H1 (cell line): Measurements from ENCODE around the gene CCDC9B. TPM values are rescaled to one million over a fixed set of nuclear protein-coding genes. Genes with fewer than 3 reads are reported as not detected.
A peak's percentile ranks its signal among the peaks of the same experiment; 100 is the strongest.

ENCODE experiments used
- CTCF ChIA-PET: fragments of 300-600 bp; sonication (Branson Sonifier 250); formaldehyde crosslinking; loops from one replicate; lab custom pipeline; 2021; ENCODE audit not compliant: partially characterized antibody; lab: Charles Lee
- POLR2A ChIA-PET: fragments of 300-600 bp; sonication (Branson Sonifier 250); formaldehyde crosslinking; loops from one replicate; lab custom pipeline; 2021; ENCODE audit warnings: inconsistent platforms; ENCODE audit not compliant: partially characterized antibody; lab: Charles Lee
- DNase-seq, 2 experiments: peaks; one replicate each; pipeline versions ENCODE4 v3.0.0 to v3.0.0-alpha.2; 2010 to 2022; ENCODE audit warnings: low spot score in 2 of 2, low read depth in 1 of 2, mixed read lengths in 1 of 2
- FAIRE-seq: peaks from 2 replicates; lab custom pipeline; 2011; peaks lifted over from hg19 to GRCh38; lab: Jason Lieb, UNC
- H2AFZ ChIP-seq: 2 replicates; pipeline ENCODE4 v1.8.1; 2012; ENCODE audit warnings: low read length, inconsistent platforms
- H2AK5ac ChIP-seq: 2 replicates; pipeline ENCODE4 v1.6.1; 2013; ENCODE audit warnings: low read depth, low read length
- H2BK120ac ChIP-seq: replicated peaks from 2 replicates; pipeline ENCODE3; 2013; ENCODE audit warnings: low read depth, low read length, inconsistent platforms
- H2BK12ac ChIP-seq: 2 replicates; pipeline ENCODE4 v1.6.1; 2013; ENCODE audit warnings: low read depth, low read length
- H2BK15ac ChIP-seq: 2 replicates; pipeline ENCODE4 v1.6.1; 2013; ENCODE audit warnings: low read length
- H2BK20ac ChIP-seq: 2 replicates; pipeline ENCODE4 v1.6.1; 2013; ENCODE audit warnings: low read length
- H2BK5ac ChIP-seq: 2 replicates; pipeline ENCODE4 v1.6.1; 2013; ENCODE audit warnings: low read depth, low read length
- H3K14ac ChIP-seq: 2 replicates; pipeline ENCODE4 v1.6.1; 2013; ENCODE audit warnings: inconsistent platforms; ENCODE audit not compliant: insufficient read length
- H3K18ac ChIP-seq: 2 replicates; pipeline ENCODE4 v1.6.1; 2013; ENCODE audit warnings: low read length; ENCODE audit errors: extremely low read depth
- H3K23ac ChIP-seq: 2 replicates; pipeline ENCODE4 v1.6.1; 2013; ENCODE audit warnings: inconsistent platforms; ENCODE audit not compliant: insufficient read length
- H3K23me2 ChIP-seq: 2 replicates; pipeline ENCODE4 v1.6.1; 2013; ENCODE audit warnings: low read depth, low read length
- H3K27ac ChIP-seq: 2 replicates; pipeline ENCODE4 v1.6.1; 2011; ENCODE audit warnings: low read depth, low read length, inconsistent platforms
- H3K27me3 ChIP-seq, 4 experiments: replicated peaks in 1 of 4; 1 replicate in 1 of 4; 2 replicates in 3 of 4; pipeline versions ENCODE4 v1.6.1 to v1.8.1; 2011 to 2013; ENCODE audit warnings: low read length in 3 of 4, mild to moderate bottlenecking in 3 of 4, inconsistent platforms in 2 of 4, mixed read lengths in 2 of 4, moderate library complexity in 1 of 4; ENCODE audit not compliant: control insufficient read depth in 3 of 4, insufficient read depth in 3 of 4; ENCODE audit errors: extremely low read depth in 1 of 4
- H3K36me3 ChIP-seq, 4 experiments: 2 replicates each; pipeline versions ENCODE4 v1.6.1 to v1.8.1; 2011 to 2013; ENCODE audit warnings: mild to moderate bottlenecking in 4 of 4, low read length in 3 of 4, moderate library complexity in 2 of 4, control low read depth in 1 of 4, inconsistent platforms in 1 of 4; ENCODE audit not compliant: insufficient read depth in 4 of 4, control insufficient read depth in 2 of 4
- H3K4ac ChIP-seq: replicated peaks from 2 replicates; pipeline ENCODE3; 2013; ENCODE audit warnings: low read length, low read depth, mixed read lengths, inconsistent platforms; ENCODE audit not compliant: insufficient read length
- H3K4me1 ChIP-seq, 4 experiments: replicated peaks in 1 of 4; 1 replicate in 1 of 4; 2 replicates in 3 of 4; pipeline versions ENCODE4 v1.6.1 to v1.8.1; 2011 to 2013; ENCODE audit warnings: low read length in 3 of 4, inconsistent platforms in 2 of 4, mixed read lengths in 1 of 4; ENCODE audit not compliant: insufficient read depth in 4 of 4, control insufficient read depth in 3 of 4
- H3K4me2 ChIP-seq, 2 experiments: 2 replicates each; pipeline versions ENCODE4 v1.6.1 to v1.8.1; 2011 to 2013; ENCODE audit warnings: low read depth in 2 of 2, low read length in 2 of 2, control low read depth in 1 of 2, inconsistent platforms in 1 of 2, mild to moderate bottlenecking in 1 of 2; ENCODE audit not compliant: insufficient read depth in 1 of 2
- H3K4me3 ChIP-seq, 4 experiments: fragments of 200-600, 300-600 bp in 1 of 4; sonication (generic), shearing (Covaris generic), sonication (Bioruptor Twin) in 1 of 4; 2 replicates each; pipeline versions ENCODE4 v1.5.1 to v1.8.1; 2011 to 2016; ENCODE audit warnings: low read length in 4 of 4, low read depth in 3 of 4, control low read depth in 2 of 4, inconsistent platforms in 2 of 4, mild to moderate bottlenecking in 2 of 4, mixed read lengths in 1 of 4, moderate library complexity in 1 of 4; ENCODE audit not compliant: insufficient read depth in 2 of 4; ENCODE audit errors: extremely low read depth in 1 of 4
- H3K56ac ChIP-seq: replicated peaks from 2 replicates; pipeline ENCODE3; 2013; ENCODE audit warnings: low read depth, mild to moderate bottlenecking, mixed read lengths, low read length, inconsistent platforms; ENCODE audit not compliant: insufficient read length
- H3K79me1 ChIP-seq: 2 replicates; pipeline ENCODE4 v1.6.1; 2013; ENCODE audit warnings: low read depth, low read length, control low read depth
- H3K79me2 ChIP-seq, 2 experiments: 2 replicates each; pipeline versions ENCODE4 v1.6.1 to v1.8.1; 2012 to 2013; ENCODE audit warnings: low read length in 2 of 2, mild to moderate bottlenecking in 2 of 2, inconsistent platforms in 1 of 2; ENCODE audit not compliant: insufficient read depth in 2 of 2, control insufficient read depth in 1 of 2
- H3K9ac ChIP-seq, 4 experiments: replicated peaks in 1 of 4; 1 replicate in 1 of 4; 2 replicates in 3 of 4; pipeline versions ENCODE4 v1.6.1 to v1.8.1; 2011 to 2013; ENCODE audit warnings: low read depth in 3 of 4, low read length in 3 of 4, control low read depth in 2 of 4, mild to moderate bottlenecking in 2 of 4, moderate library complexity in 2 of 4, inconsistent platforms in 1 of 4; ENCODE audit errors: extremely low read depth in 1 of 4
- H3K9me3 ChIP-seq, 2 experiments: 2 replicates each; pipeline versions ENCODE4 v1.6.1 to v1.8.1; 2012 to 2013; ENCODE audit warnings: mild to moderate bottlenecking in 2 of 2, moderate library complexity in 2 of 2, control low read depth in 1 of 2, inconsistent platforms in 1 of 2, low read depth in 1 of 2, low read length in 1 of 2, mixed read lengths in 1 of 2; ENCODE audit not compliant: insufficient read depth in 2 of 2
- H4K20me1 ChIP-seq, 2 experiments: replicated peaks in 1 of 2; 2 replicates each; pipeline versions ENCODE3 to v1.8.1; 2011 to 2013; ENCODE audit warnings: inconsistent platforms in 2 of 2, low read length in 2 of 2, mild to moderate bottlenecking in 1 of 2; ENCODE audit not compliant: insufficient read depth in 2 of 2, control insufficient read depth in 1 of 2
- H4K5ac ChIP-seq: 2 replicates; pipeline ENCODE4 v1.6.1; 2013; ENCODE audit warnings: low read length, low read depth, mixed read lengths, inconsistent platforms; ENCODE audit not compliant: insufficient read length
- H4K8ac ChIP-seq: 2 replicates; pipeline ENCODE4 v1.8.0; 2013; ENCODE audit warnings: mild to moderate bottlenecking, moderate library complexity, low read length, inconsistent platforms; ENCODE audit not compliant: insufficient read depth; ENCODE audit errors: extremely low read depth
- H4K91ac ChIP-seq: replicated peaks from 2 replicates; pipeline ENCODE3; 2013; ENCODE audit warnings: low read length, mixed read lengths, inconsistent platforms; ENCODE audit not compliant: insufficient read length
- BRCA1 ChIP-seq: IDR thresholded peaks from 2 replicates; pipeline ENCODE4 v1.6.1; 2012; ENCODE audit warnings: low read depth, low read length, improper control_type of control experiment
- CTBP2 ChIP-seq: IDR thresholded peaks from 2 replicates; pipeline ENCODE4 v1.7.0; 2011; ENCODE audit warnings: borderline replicate concordance, mild to moderate bottlenecking, moderate library complexity, mixed read lengths, low read length; ENCODE audit not compliant: insufficient read depth, insufficient read length
- E2F6 ChIP-seq: IDR thresholded peaks from 2 replicates; pipeline ENCODE4 v1.6.1; 2012; ENCODE audit warnings: inconsistent platforms
- GTF2F1 ChIP-seq: IDR thresholded peaks from 2 replicates; pipeline ENCODE4 v1.6.1; 2012; ENCODE audit warnings: low read depth, low read length, improper control_type of control experiment, borderline replicate concordance
- PHF8 ChIP-seq: fragments of 200-600 bp; sonication (generic); conservative IDR thresholded peaks from 2 replicates; pipeline ENCODE4 v1.7.1; 2012; ENCODE audit warnings: low read depth, mild to moderate bottlenecking, inconsistent platforms, low read length, moderate library complexity
- RBBP5 ChIP-seq: IDR thresholded peaks from 2 replicates; pipeline ENCODE4 v1.7.1; 2012; ENCODE audit warnings: low read depth, mild to moderate bottlenecking, inconsistent platforms, low read length, moderate library complexity, borderline replicate concordance
- SIRT6 ChIP-seq: IDR thresholded peaks from one replicate; pipeline ENCODE4 v1.7.1; 2012; ENCODE audit warnings: low read length, inconsistent platforms
- SIX5 ChIP-seq: IDR thresholded peaks from 2 replicates; pipeline ENCODE4 v1.6.1; 2011; ENCODE audit warnings: mild to moderate bottlenecking, low read depth, low read length
- ZNF274 ChIP-seq: IDR thresholded peaks from 2 replicates; pipeline ENCODE4 v1.7.0; 2012; ENCODE audit warnings: low read length, borderline replicate concordance; ENCODE audit errors: extremely low read depth
- WGBS, 2 experiments: shearing (Covaris generic) in 1 of 2; methylation state at CpG; one replicate each; pipeline versions ENCODE4 v1.1.6 to v1.1.7; 2013 to 2015; ENCODE audit warnings: low lambda C conversion rate in 2 of 2, mixed read lengths in 2 of 2, inconsistent platforms in 1 of 2, low coverage in 1 of 2, missing lambda C conversion rate in 1 of 2; ENCODE audit not compliant: insufficient replicate concordance in 2 of 2, insufficient coverage in 1 of 2, insufficient read length in 1 of 2; ENCODE audit errors: extremely low coverage in 1 of 2, missing lambda C conversion rate in 1 of 2; 5-methylcytosine and 5-hydroxymethylcytosine counted together
- polyA plus RNA-seq, 7 experiments: library from polyadenylated mRNA; depleted of rRNA in 3 of 7; stranded (reverse) in 5 of 7; unstranded in 2 of 7; fragments of >200 nt in 5 of 7; fragments of 200-250 nt in 2 of 7; gene quantifications; 1 replicate in 5 of 7; 2 replicates in 1 of 7; 4 replicates in 1 of 7; pipeline versions ENCODE4 v1.2.1 to v1.2.3, GENCODE V29; 2011 to 2013; ENCODE audit warnings: missing spikeins in 2 of 7, mixed read lengths in 2 of 7
- total RNA-seq: library from RNA; stranded (reverse); fragmentation: NEBNext Ultra II Directional; extraction: Animal tissue kit (Norgen Biotek cat#: 25700); gene quantifications from 2 replicates; pipeline ENCODE4 v1.2.1, GENCODE V29; 2021
- TF ChIP-seq, protein P1 (sequence below): IDR thresholded peaks from 2 replicates; pipeline ENCODE4 v1.6.1; 2012; ENCODE audit warnings: low read length, inconsistent platforms

The CCDC9B gene
- total and polyA plus RNA-seq, 2 of the 8 experiments (the other 6 are each of a cell fraction or from before 2014, with no cell fraction given): 0.45 to 0.78 TPM

- Histone ChIP-seq H3K36me3 (no peaks in the 10 kb centered on the region), H3K27me3 (peaks cover 0 to 4% (median under 1%) of the 10 kb centered on the region in 4 experiments; a peak in 1 of 7 replicates), H3K9ac (no peak overlapping the region), H4K20me1 (no peaks in the 10 kb centered on the region), H3K14ac (no peak overlapping the region), H4K5ac (no peak overlapping the region), H3K27ac (no peak overlapping the region), H3K23ac (no peak overlapping the region), H3K9me3 (no peaks in the 10 kb centered on the region), H3K18ac (no peak overlapping the region), H2BK12ac (no peak overlapping the region; the same call in 1 of the 2 replicates), H4K8ac (no peak overlapping the region), H2BK15ac (0 out of 2 replicates have a peak overlapping the region, but pooled peaks have one; percentile 77), H3K79me1 (no peaks in the 10 kb centered on the region), H3K56ac (no peak overlapping the region), H2BK5ac (no peak overlapping the region; the same call in 1 of the 2 replicates), H3K4ac (no peak overlapping the region), H2BK120ac (no peak overlapping the region), H4K91ac (no peak overlapping the region), H3K23me2 (no peaks in the 10 kb centered on the region; the same call in 1 of the 2 replicates), H3K4me1 (peaks cover 0 to 44% (median 28%) of the 10 kb centered on the region in 4 experiments; a peak in 6 of 7 replicates), H3K79me2 (no peaks in the 10 kb centered on the region), H3K4me3 (no peak overlapping the region), H2BK20ac (no peak overlapping the region), H2AFZ (no peak overlapping the region), H2AK5ac (no peak overlapping the region), H3K4me2 (0 out of 4 replicates have a peak overlapping the region, but pooled peaks of 1 of the 2 experiments have one; percentile 0)
- 73% methylated on average over 19 of the region's 19 CpGs; no CpG with 5 or more reads in 1 of the 2 experiments for WGBS, 2 experiments
- POLR2A ChIA-PET: interaction anchor here (0.5 to 8.1 kb wide), 10 partner anchors 11 to 90 kb away, joined by 3 to 66 read pairs (median 6); partner anchors contain the start of gene INAFM2
- no peak for FAIRE-seq
- CTCF ChIA-PET: interaction anchor here (0.6 to 27.4 kb wide), 36 partner anchors 10 to 549 kb away, joined by 3 to 584 read pairs (median 4); partner anchors contain the start of genes ANKRD63, BAHD1, DISP2 and INAFM2
- no peak for DNase-seq
- no peak for TF ChIP-seq CTBP2
- TF ChIP-seq E2F6: no peak
- no peak for TF ChIP-seq BRCA1
- no peak for TF ChIP-seq RBBP5
- no peak for TF ChIP-seq PHF8
- TF ChIP-seq, protein P1, sequence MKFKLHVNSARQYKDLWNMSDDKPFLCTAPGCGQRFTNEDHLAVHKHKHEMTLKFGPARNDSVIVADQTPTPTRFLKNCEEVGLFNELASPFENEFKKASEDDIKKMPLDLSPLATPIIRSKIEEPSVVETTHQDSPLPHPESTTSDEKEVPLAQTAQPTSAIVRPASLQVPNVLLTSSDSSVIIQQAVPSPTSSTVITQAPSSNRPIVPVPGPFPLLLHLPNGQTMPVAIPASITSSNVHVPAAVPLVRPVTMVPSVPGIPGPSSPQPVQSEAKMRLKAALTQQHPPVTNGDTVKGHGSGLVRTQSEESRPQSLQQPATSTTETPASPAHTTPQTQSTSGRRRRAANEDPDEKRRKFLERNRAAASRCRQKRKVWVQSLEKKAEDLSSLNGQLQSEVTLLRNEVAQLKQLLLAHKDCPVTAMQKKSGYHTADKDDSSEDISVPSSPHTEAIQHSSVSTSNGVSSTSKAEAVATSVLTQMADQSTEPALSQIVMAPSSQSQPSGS: no peak
- no peak for TF ChIP-seq GTF2F1
- TF ChIP-seq SIX5: no peak
- no peak for TF ChIP-seq ZNF274
- no peak for TF ChIP-seq SIRT6
Observed at GRCh38 chr15:40337597-40337996, 3.1 kb downstream of the CCDC9B start.
